Right lobe of liver (tissue), 6 donors: Measurements from ENCODE around the gene EEF2K. TPM values are rescaled to one million over a fixed set of nuclear protein-coding genes. Genes with fewer than 3 reads are reported as not detected.

Experiments
- ATAC-seq, 4 donors: fragments of 200-7000 bp; cut with Tn5 transposase; one replicate each; pipeline ENCODE4 v1.9.1; 2020; ENCODE audit warnings: mild to moderate bottlenecking in 4 of 4, moderate library complexity in 4 of 4
- DNase-seq, 3 donors: peaks; one replicate each; pipeline ENCODE4 v3.0.0-alpha.2; 2020
- H3K27ac ChIP-seq, 3 donors: fragments of 200-600 bp; one replicate each; pipeline ENCODE4 v1.8.0; 2022
- H3K27me3 ChIP-seq, 2 donors: fragments of 200-600 bp; one replicate each; pipeline ENCODE4 v1.8.0; 2022
- H3K36me3 ChIP-seq, 4 donors: fragments of 200-600 bp; sonication (generic) in 1 of 4; one replicate each; pipeline versions ENCODE4 v1.5.1 to v1.8.0; 2017 to 2022; ENCODE audit warnings: control low read depth in 1 of 4
- H3K4me1 ChIP-seq, 4 donors: fragments of 200-600 bp; sonication (generic) in 1 of 4; one replicate each; pipeline versions ENCODE4 v1.5.1 to v1.8.0; 2017 to 2022; ENCODE audit warnings: control low read depth in 1 of 4
- H3K4me3 ChIP-seq, 3 donors: fragments of 200-600 bp; one replicate each; pipeline ENCODE4 v1.8.0; 2022
- H3K9me3 ChIP-seq, 4 donors: fragments of 200-600 bp; sonication (generic) in 1 of 4; one replicate each; pipeline versions ENCODE4 v1.5.1 to v1.8.0; 2017 to 2022; ENCODE audit warnings: control low read depth in 1 of 4
- CTCF ChIP-seq, 4 donors: fragments of 200-600 bp in 3 of 4; fragments of 450-650 bp in 1 of 4; IDR thresholded peaks; one replicate each; pipeline versions ENCODE4 v1.5.1 to v1.8.0; 2016 to 2022; ENCODE audit warnings: antibody characterized with exemption in 4 of 4, mild to moderate bottlenecking in 2 of 4
- POLR2A ChIP-seq: fragments of 450-650 bp; IDR thresholded peaks from one replicate; pipeline ENCODE4 v1.6.1; 2017; ENCODE audit warnings: antibody characterized with exemption, mild to moderate bottlenecking
- WGBS: methylation state at CpG from one replicate; pipeline ENCODE4 v1.1.6; 2018; ENCODE audit warnings: low coverage, low lambda C conversion rate; ENCODE audit not compliant: insufficient coverage; ENCODE audit errors: missing lambda C conversion rate; 5-methylcytosine and 5-hydroxymethylcytosine counted together
- intact Hi-C, 2 donors: fragments of 100-400 bp; cut with DNase I; formaldehyde crosslinking; loops; one replicate each; pipeline versions ENCODE4 v1.11.2 to v1.14.1; 2022
- total RNA-seq, 6 experiments: library from RNA; depleted of rRNA in 2 of 6; stranded (reverse); fragments of >200 nt in 2 of 6; fragmentation: NEBNext Ultra II Directional in 3 of 6; extraction: Animal tissue kit (Norgen Biotek cat#: 25700) in 3 of 6; gene quantifications; one replicate each; pipeline versions ENCODE4 v1.1.0 to v1.2.4, GENCODE V29; 2016 to 2023
- donor health status: DM: no; HTN: yes; CAD: no.
- donor health status: DM: no; HTN: no; CAD: no.
- donor health status: DM: no; HTN: no; CAD: no.
- donor health status: DM: no; HTN: yes; CAD: no.
- donor health status: DM: no; HTN: yes; CAD: no.

Gene EEF2K
- total RNA-seq, 6 experiments from 2014 or later, result 10.0 to 17.5 (median 11.5) TPM

GRCh38 chr16:22272870-22273650 is 67.0 kb downstream of the EEF2K start:
- intact Hi-C loops, result no loop called here
- no peaks in the 10 kb centered on the region for H3K4me1 ChIP-seq
- H3K4me3 ChIP-seq, result no peak overlapping the region
- ATAC-seq (no peak), DNase-seq (no peak)
- 74% methylated on average over 7 of the region's 8 CpGs for WGBS
- H3K27me3 ChIP-seq, result no peaks in the 10 kb centered on the region
- no peak overlapping the region for H3K27ac ChIP-seq
- H3K9me3 ChIP-seq, result no peaks in the 10 kb centered on the region
- H3K36me3 ChIP-seq, result peaks cover 0 to 38% (median 16%) of the 10 kb centered on the region in 4 donors
- TF ChIP-seq CTCF (IDR thresholded peaks at IDR 0.05) (no peak), POLR2A (no peak)

GRCh38 chr16:22274916-22275315 is 68.8 kb downstream of the EEF2K start:
- 91% methylated on average over 1 of the region's 1 CpG for WGBS
- H3K4me3 ChIP-seq, result no peak overlapping the region
- intact Hi-C loops, result no loop called here
- TF ChIP-seq CTCF (IDR thresholded peaks at IDR 0.05) (no peak), POLR2A (no peak)
- no peaks in the 10 kb centered on the region for H3K9me3 ChIP-seq
- no peaks in the 10 kb centered on the region for H3K27me3 ChIP-seq
- H3K27ac ChIP-seq, result no peak overlapping the region
- DNase-seq, result no peak
- H3K4me1 ChIP-seq, result no peaks in the 10 kb centered on the region
- peaks cover 0 to 22% (median 14%) of the 10 kb centered on the region in 4 donors for H3K36me3 ChIP-seq
- no peak for ATAC-seq

- Histone ChIP-seq H3K9me3 (no peaks in the 10 kb centered on the region), H3K27me3 (no peaks in the 10 kb centered on the region), H3K4me1 (no peaks in the 10 kb centered on the region), H3K4me3 (no peak overlapping the region), H3K36me3 (peaks cover 0 to 21% (median 14%) of the 10 kb centered on the region in 4 donors), H3K27ac (no peak overlapping the region)
- WGBS, result 83% methylated on average over 4 of the region's 16 CpGs
- DNase-seq, result no peak
- TF ChIP-seq POLR2A, result no peak
- no peak for TF ChIP-seq CTCF (IDR thresholded peaks at IDR 0.05)
- intact Hi-C loops, result no loop called here
- ATAC-seq, result no peak
Observed at GRCh38 chr16:22278441-22279230, 72.6 kb downstream of the EEF2K start.

- ATAC-seq, result no peak
- H3K27ac ChIP-seq, result no peak overlapping the region
- no peaks in the 10 kb centered on the region for H3K27me3 ChIP-seq
- no peak for DNase-seq
- no peak overlapping the region for H3K4me3 ChIP-seq
- no peaks in the 10 kb centered on the region for H3K9me3 ChIP-seq
- intact Hi-C loops, result loop anchor here in 1 of 2 donors (10.0 kb wide), 1 partner anchor 68 kb away; no protein-coding TSS in a partner anchor
- 89% methylated on average over 3 of the region's 5 CpGs for WGBS
- TF ChIP-seq CTCF (IDR thresholded peaks at IDR 0.05) (no peak), POLR2A (no peak)
- H3K4me1 ChIP-seq, result no peaks in the 10 kb centered on the region
- H3K36me3 ChIP-seq, result peaks cover 0 to 26% (median 13%) of the 10 kb centered on the region in 4 donors
Observed at GRCh38 chr16:22282254-22282892, 76.3 kb downstream of the EEF2K start.
